ENCODE results near the gene CNGA3. TPM values are rescaled to one million over a fixed set of nuclear protein-coding genes. Genes with fewer than 3 reads are reported as not detected.

Gene CNGA3
- total RNA-seq, 4 donors from 2014 or later: 0.09 TPM; not detected in 3

DNA sequence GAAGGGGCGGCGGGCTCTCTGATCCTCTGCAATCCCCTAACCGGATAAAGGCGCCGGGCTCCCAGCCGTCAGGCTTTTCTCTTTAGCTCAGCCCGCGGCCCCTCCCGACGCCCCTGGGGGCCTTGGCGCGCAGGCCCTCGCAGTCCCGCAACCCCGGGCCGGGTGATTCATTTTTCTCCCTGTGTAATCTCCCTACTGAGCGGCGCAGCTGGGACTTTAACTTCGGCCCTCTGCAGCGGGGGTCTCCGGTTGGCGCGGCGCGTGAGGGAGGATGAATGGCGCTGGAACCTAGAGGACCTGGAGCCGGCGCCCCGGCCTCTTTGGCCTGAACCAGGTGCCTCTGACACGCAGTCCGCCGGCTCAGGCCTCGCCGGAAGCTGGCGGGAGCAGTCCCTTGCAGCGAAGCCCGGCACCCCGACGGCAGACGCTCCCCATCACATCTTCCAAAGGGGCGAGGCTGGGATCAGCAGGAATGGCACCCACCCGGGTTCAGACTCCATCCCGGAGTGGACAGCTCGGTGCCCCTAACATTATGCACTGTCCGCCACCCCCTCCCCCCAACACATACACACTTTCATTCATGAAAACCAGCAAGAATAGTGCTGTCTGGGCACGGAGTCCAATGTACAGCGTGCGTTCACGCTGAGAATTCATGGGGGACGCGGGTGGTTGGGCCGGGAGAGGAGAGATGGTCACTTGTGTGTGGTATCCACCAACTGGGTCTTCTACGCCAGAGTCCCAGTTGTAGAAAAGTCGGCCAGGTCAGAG, 1.2 kb downstream of the CNGA3 start:
- H3K9me3 ChIP-seq: no peaks in the 10 kb centered on the region
- DNase-seq: no peak
- H3K27ac ChIP-seq: no peak overlapping the region
- TF ChIP-seq, protein P1, sequence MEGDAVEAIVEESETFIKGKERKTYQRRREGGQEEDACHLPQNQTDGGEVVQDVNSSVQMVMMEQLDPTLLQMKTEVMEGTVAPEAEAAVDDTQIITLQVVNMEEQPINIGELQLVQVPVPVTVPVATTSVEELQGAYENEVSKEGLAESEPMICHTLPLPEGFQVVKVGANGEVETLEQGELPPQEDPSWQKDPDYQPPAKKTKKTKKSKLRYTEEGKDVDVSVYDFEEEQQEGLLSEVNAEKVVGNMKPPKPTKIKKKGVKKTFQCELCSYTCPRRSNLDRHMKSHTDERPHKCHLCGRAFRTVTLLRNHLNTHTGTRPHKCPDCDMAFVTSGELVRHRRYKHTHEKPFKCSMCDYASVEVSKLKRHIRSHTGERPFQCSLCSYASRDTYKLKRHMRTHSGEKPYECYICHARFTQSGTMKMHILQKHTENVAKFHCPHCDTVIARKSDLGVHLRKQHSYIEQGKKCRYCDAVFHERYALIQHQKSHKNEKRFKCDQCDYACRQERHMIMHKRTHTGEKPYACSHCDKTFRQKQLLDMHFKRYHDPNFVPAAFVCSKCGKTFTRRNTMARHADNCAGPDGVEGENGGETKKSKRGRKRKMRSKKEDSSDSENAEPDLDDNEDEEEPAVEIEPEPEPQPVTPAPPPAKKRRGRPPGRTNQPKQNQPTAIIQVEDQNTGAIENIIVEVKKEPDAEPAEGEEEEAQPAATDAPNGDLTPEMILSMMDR (IDR thresholded peaks at IDR 0.05 in 4 of 5, conservative IDR thresholded peaks at IDR 0.05 in 1 of 5): no peak
- no peak for TF ChIP-seq POLR2A (IDR thresholded peaks at IDR 0.05)
- in situ Hi-C loops (cut with MboI; ENCODE audit: low sequenced_read_pairs in 4 of 4) (no loop called here), intact Hi-C loops (cut with DNase I; ENCODE audit: low total_unique reads) (no loop called here)
- H3K27me3 ChIP-seq: peaks cover 42 to 53% (median 49%) of the 10 kb centered on the region in 3 donors
- no peaks in the 10 kb centered on the region for H3K36me3 ChIP-seq
- no peaks in the 10 kb centered on the region for H3K4me1 ChIP-seq
- H3K4me3 ChIP-seq: no peak overlapping the region
- ATAC-seq: no peak

DNA sequence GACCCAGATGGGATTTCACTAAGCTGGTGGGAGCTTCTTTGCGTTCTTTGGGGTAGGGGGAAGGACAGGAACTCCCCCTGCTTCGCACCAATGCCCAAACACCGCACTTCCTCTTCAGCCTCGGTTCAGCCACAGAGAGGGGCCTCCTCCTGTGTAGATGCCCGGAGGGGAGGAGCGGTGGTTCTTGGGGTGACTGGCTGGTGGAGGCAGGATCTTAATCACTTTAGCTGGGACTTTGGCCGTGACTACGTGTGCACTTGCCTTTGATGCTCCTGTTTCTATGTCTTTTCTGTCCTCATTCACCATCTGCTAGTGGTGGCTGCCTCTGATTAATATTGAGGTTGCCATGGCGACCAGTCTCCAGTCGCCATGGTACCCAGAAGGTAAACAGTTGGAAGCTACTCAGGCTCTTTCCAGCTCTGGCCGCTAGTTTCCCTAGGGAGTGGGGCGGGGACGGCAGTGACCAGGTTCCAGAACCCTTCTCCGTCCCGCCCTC, 1.9 kb downstream of the CNGA3 start:
- intact Hi-C loops (cut with DNase I; ENCODE audit: low total_unique reads): no loop called here
- TF ChIP-seq, protein P1 (IDR thresholded peaks at IDR 0.05 in 4 of 5, conservative IDR thresholded peaks at IDR 0.05 in 1 of 5): no peak
- TF ChIP-seq POLR2A (IDR thresholded peaks at IDR 0.05): no peak

DNA sequence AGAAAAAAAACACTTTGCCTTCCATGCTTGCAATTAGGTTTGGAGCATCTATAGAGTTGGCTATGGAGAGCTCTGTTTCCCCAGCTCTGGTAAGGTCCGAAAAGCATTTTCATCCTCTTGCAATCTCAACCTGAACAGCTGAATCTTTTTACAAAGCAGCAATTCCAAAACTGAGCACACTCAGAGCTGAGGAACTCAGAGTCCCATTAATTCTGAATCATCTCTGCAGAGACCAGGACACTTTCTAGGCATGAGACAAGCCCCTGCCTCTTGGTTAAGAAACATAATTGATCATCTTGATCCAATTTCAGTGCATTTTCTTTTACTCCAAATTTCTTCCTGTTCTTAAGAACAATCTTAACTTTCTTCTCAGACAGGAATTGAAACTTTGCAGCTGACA, 4.2 kb downstream of the CNGA3 start:
- Histone ChIP-seq H3K4me3 (no peak overlapping the region), H3K27me3 (peaks cover 36 to 44% (median 40%) of the 10 kb centered on the region in 3 donors), H3K27ac (no peak overlapping the region), H3K9me3 (no peaks in the 10 kb centered on the region), H3K36me3 (no peaks in the 10 kb centered on the region), H3K4me1 (no peaks in the 10 kb centered on the region)
- in situ Hi-C loops (cut with MboI; ENCODE audit: low sequenced_read_pairs in 4 of 4): no loop called here
- DNase-seq (no peak), ATAC-seq (no peak)
- intact Hi-C loops (cut with DNase I; ENCODE audit: low total_unique reads): no loop called here
- TF ChIP-seq POLR2A (IDR thresholded peaks at IDR 0.05): no peak

More for the DNA sequence above, 1.9 kb downstream of the CNGA3 start:
- Histone ChIP-seq H3K27ac (no peak overlapping the region), H3K9me3 (no peaks in the 10 kb centered on the region), H3K27me3 (peaks cover 42 to 53% (median 49%) of the 10 kb centered on the region in 3 donors), H3K36me3 (no peaks in the 10 kb centered on the region), H3K4me3 (no peak overlapping the region), H3K4me1 (no peaks in the 10 kb centered on the region)
- in situ Hi-C loops (cut with MboI; ENCODE audit: low sequenced_read_pairs in 4 of 4): no loop called here
- ATAC-seq: no peak
- DNase-seq: no peak

DNA sequence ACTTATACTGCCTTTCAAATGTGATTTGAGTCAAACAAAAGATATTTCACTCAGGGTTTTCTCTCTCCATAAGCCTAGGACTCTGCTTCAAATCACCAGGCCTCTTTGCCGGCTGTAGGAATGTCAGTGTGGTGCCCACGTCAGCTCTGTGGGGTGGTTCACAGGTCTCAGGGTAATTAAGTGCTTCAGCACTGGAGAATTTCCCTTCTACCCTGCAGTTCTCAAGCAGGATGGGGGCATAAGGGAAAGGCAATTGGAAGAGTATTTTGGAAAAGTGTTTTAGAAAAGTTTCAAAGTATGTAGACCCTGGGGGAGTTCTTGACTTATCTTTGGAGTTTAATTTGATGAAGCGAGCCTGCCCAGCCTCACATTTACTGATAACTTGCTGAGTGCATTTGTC, 9.6 kb downstream of the CNGA3 start:
- no peak overlapping the region for H3K27ac ChIP-seq
- no peak for TF ChIP-seq POLR2A (IDR thresholded peaks at IDR 0.05)
- TF ChIP-seq, protein P1 (IDR thresholded peaks at IDR 0.05 in 4 of 5, conservative IDR thresholded peaks at IDR 0.05 in 1 of 5): no peak
- H3K9me3 ChIP-seq: no peaks in the 10 kb centered on the region
- no peak for DNase-seq
- intact Hi-C loops (cut with DNase I; ENCODE audit: low total_unique reads): no loop called here
- ATAC-seq: no peak
- no peaks in the 10 kb centered on the region for H3K36me3 ChIP-seq
- H3K4me1 ChIP-seq: no peaks in the 10 kb centered on the region
- in situ Hi-C loops (cut with MboI; ENCODE audit: low sequenced_read_pairs in 4 of 4): no loop called here
- H3K27me3 ChIP-seq: no peaks in the 10 kb centered on the region
- no peak overlapping the region for H3K4me3 ChIP-seq

DNA sequence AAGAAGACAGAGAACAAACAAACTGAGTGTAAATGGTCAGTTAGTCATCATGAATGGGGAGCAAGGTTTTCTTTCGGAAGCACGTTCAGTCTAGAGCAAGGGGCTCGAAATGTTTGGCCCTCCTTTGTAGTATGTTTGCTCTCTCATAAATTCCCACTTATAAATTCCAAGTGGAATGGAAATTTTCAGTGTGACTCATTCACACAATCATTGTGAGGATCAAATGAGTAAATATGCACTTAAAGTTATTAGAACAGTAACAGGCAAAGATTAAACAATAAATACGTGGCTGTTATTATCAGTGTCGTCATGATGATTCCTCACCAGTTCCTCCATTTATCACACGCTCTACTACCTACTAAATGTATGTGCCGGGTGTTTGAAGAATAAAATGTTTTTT, 10.5 kb downstream of the CNGA3 start:
- in situ Hi-C loops (cut with MboI; ENCODE audit: low sequenced_read_pairs in 4 of 4): no loop called here

More for the DNA sequence above, 10.5 kb downstream of the CNGA3 start:
- no peaks in the 10 kb centered on the region for H3K36me3 ChIP-seq
- H3K27me3 ChIP-seq: no peaks in the 10 kb centered on the region
- no peaks in the 10 kb centered on the region for H3K4me1 ChIP-seq
- TF ChIP-seq, protein P1 (IDR thresholded peaks at IDR 0.05 in 4 of 5, conservative IDR thresholded peaks at IDR 0.05 in 1 of 5): no peak
- H3K4me3 ChIP-seq: no peak overlapping the region
- no peak overlapping the region for H3K27ac ChIP-seq
- DNase-seq (no peak), ATAC-seq (no peak)
- intact Hi-C loops (cut with DNase I; ENCODE audit: low total_unique reads): no loop called here
- H3K9me3 ChIP-seq: no peaks in the 10 kb centered on the region

Measured in gastrocnemius medialis (tissue), 4 donors.